HepG2 (cell line): ENCODE data around the gene ZC3H7B. TPM values are rescaled to one million over a fixed set of nuclear protein-coding genes. Genes with fewer than 3 reads are reported as not detected.
A peak's percentile ranks its signal among the peaks of the same experiment; 100 is the strongest.

Experiments used
- BHLHE40 ChIP-seq: IDR thresholded peaks from 2 replicates; pipeline ENCODE4 v1.6.1; 2011; ENCODE audit warnings: low read length, improper control_type of control experiment
- EP300 ChIP-seq, 3 experiments: sonication (generic) in 1 of 3; formaldehyde crosslinking in 1 of 3; IDR thresholded peaks; 2 replicates each; pipeline versions ENCODE4 v1.5.1 to v1.6.1; 2011 to 2020; ENCODE audit warnings: low read depth in 2 of 3, low read length in 2 of 3, borderline replicate concordance in 1 of 3, improper control_type of control experiment in 1 of 3, mild to moderate bottlenecking in 1 of 3, missing genetic modification reagents in 1 of 3, moderate library complexity in 1 of 3
- KMT2B ChIP-seq: IDR thresholded peaks from 2 replicates; pipeline ENCODE4 v1.6.1; 2016; ENCODE audit warnings: missing genetic modification reagents, missing compliant biosample characterization
- MATR3 ChIP-seq: sonication (generic); formaldehyde crosslinking; IDR thresholded peaks from 2 replicates; pipeline ENCODE4 v1.4.0; 2020; ENCODE audit warnings: missing genetic modification reagents
- MTF1 ChIP-seq: sonication (generic); formaldehyde crosslinking; IDR thresholded peaks from 2 replicates; pipeline ENCODE4 v1.5.0; 2020; ENCODE audit warnings: missing genetic modification reagents
- PCBP1 ChIP-seq: fragments of 200-400 bp; formaldehyde crosslinking; IDR thresholded peaks from 2 replicates; pipeline ENCODE4 v1.6.1; 2017; ENCODE audit warnings: mild to moderate bottlenecking, low read depth, low read length, borderline replicate concordance
- SALL1 ChIP-seq: sonication (generic); formaldehyde crosslinking; IDR thresholded peaks from 2 replicates; pipeline ENCODE4 v1.8.0; 2022; ENCODE audit warnings: mild to moderate bottlenecking, missing genetic modification reagents
- YY1 ChIP-seq: IDR thresholded peaks from 2 replicates; pipeline ENCODE4 v1.6.1; 2011; ENCODE audit warnings: low read length, low read depth, moderate library complexity, mild to moderate bottlenecking; ENCODE audit not compliant: insufficient read depth, insufficient replicate concordance
- ZFX ChIP-seq: sonication (generic); formaldehyde crosslinking; IDR thresholded peaks from 2 replicates; pipeline ENCODE4 v1.4.0; 2020; ENCODE audit warnings: mild to moderate bottlenecking, low read depth, missing genetic modification reagents, moderate library complexity
- ZNF350 ChIP-seq: sonication (generic); formaldehyde crosslinking; IDR thresholded peaks from 2 replicates; pipeline ENCODE4 v1.4.0; 2020; ENCODE audit warnings: mild to moderate bottlenecking, low read depth, missing genetic modification reagents, borderline replicate concordance
- ZNF549 ChIP-seq: sonication (generic); formaldehyde crosslinking; IDR thresholded peaks from 2 replicates; pipeline ENCODE4 v1.5.0; 2020; ENCODE audit warnings: missing genetic modification reagents
- ZNF674 ChIP-seq: sonication (generic); formaldehyde crosslinking; IDR thresholded peaks from 2 replicates; pipeline ENCODE4 v1.5.0; 2020; ENCODE audit warnings: low read depth, mild to moderate bottlenecking, missing genetic modification reagents
- ZNF703 ChIP-seq: sonication (generic); formaldehyde crosslinking; IDR thresholded peaks from 2 replicates; pipeline ENCODE4 v1.5.1; 2020; ENCODE audit warnings: missing genetic modification reagents, mild to moderate bottlenecking, moderate library complexity, borderline replicate concordance
- polyA plus RNA-seq, 8 experiments: library from polyadenylated mRNA; depleted of rRNA in 3 of 8; stranded (reverse) in 7 of 8; unstranded in 1 of 8; fragments of >200 nt; fragmentation: Illumina TruSeq in 4 of 8; extraction: Trizol in 4 of 8; gene quantifications; 2 replicates each; pipeline versions ENCODE4 v1.2.1 to v1.2.3, GENCODE V29; 2011 to 2016; ENCODE audit warnings: low read depth in 4 of 8, missing spikeins in 1 of 8, mixed read lengths in 1 of 8; ENCODE audit not compliant: insufficient read depth in 1 of 8
- total RNA-seq, 5 experiments: library from RNA; depleted of rRNA; stranded (reverse); fragments of >200 nt; fragmentation: Illumina TruSeq; extraction: Trizol; gene quantifications; 2 replicates each; pipeline ENCODE4 v1.2.3, GENCODE V29; 2016; ENCODE audit warnings: low read depth in 1 of 5
- TF ChIP-seq, protein P1 (sequence below): sonication (generic); formaldehyde crosslinking; IDR thresholded peaks from 2 replicates; pipeline ENCODE4 v1.4.0; 2020; ENCODE audit warnings: mild to moderate bottlenecking, missing genetic modification reagents
- TF ChIP-seq, protein P2 (sequence below): IDR thresholded peaks from 2 replicates; pipeline ENCODE4 v1.4.0; 2020; ENCODE audit warnings: mild to moderate bottlenecking, missing genetic modification reagents
- TF ChIP-seq, protein P3 (sequence below): sonication (generic); formaldehyde crosslinking; IDR thresholded peaks from 2 replicates; pipeline ENCODE4 v1.9.0; 2022; ENCODE audit warnings: missing genetic modification reagents, mild to moderate bottlenecking, borderline replicate concordance
- TF ChIP-seq, protein P4 (sequence below): sonication (generic); formaldehyde crosslinking; IDR thresholded peaks from 2 replicates; pipeline ENCODE4 v1.8.1; 2023; ENCODE audit warnings: missing genetic modification reagents, mild to moderate bottlenecking, borderline replicate concordance
- TF ChIP-seq, protein P5 (sequence below): sonication (generic); formaldehyde crosslinking; IDR thresholded peaks from 2 replicates; pipeline ENCODE4 v1.8.0; 2022; ENCODE audit warnings: missing genetic modification reagents, mild to moderate bottlenecking, inconsistent platforms, borderline replicate concordance

ZC3H7B gene
- total and polyA plus RNA-seq, 2 of the 13 experiments (the other 11 are each of a cell fraction or from before 2014, with no cell fraction given) = 26.4 to 37.2 TPM

DNA sequence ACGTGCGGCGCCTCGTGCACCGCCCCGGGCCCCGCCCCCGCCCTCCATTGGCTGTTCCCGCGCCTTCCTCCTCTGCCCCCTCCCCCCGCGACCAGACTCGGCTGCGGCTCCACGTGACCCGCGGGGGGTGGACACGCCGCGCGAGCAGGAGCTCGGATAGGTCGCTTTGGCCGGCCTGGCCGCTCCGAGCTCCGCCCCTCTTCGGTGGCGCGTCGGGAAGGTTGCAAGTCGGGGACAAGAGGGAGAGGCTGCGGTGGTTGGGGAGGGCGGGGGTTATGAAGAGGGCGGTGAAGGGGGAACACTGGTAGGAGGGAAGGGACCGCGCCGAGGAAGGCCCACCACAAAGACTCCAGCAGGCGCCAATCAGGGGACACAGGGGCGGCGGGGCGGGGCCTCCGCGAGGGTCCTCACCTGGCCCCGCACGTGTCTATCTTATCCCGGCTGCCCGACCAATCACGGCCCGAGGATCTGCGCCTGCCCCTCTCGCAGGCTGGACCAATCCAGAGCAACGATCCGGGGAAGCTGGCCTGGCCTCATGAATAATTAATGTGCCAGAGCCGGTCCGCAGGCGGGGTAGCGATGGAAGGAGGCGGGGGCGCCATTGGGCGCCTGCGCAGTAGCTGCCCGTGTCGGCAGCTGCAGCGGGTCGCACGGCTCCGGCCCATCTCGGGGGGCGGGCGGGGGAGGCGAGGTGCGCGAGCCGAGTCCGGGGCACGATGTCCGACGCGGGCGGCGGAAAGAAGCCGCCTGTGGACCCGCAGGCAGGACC lies 80.2 kb downstream of the ZC3H7B start, which contains the start of gene TEF (continued):
- TF ChIP-seq YY1 (peak; percentile 15), BHLHE40 (peak; percentile 66), EP300 (IDR thresholded peaks at IDR 0.05; ENCODE audit: low read depth in 2 of 2, low read length in 2 of 2) (0 out of 4 replicates have a peak, but pooled peaks of 1 of the 2 experiments have one; percentile 29), EP300 (CRISPR knock-in tag; IDR thresholded peaks at IDR 0.05; ENCODE audit: borderline replicate concordance) (no peak), SALL1 (peak; percentile 14; the same call in 1 of the 2 replicates), ZNF703 (CRISPR knock-in tag) (no peak), KMT2B (CRISPR knock-in tag) (0 out of 2 replicates have a peak, but pooled peaks have one; percentile 2), MTF1 (CRISPR knock-in tag) (no peak), ZNF674 (no peak), ZNF549 (CRISPR knock-in tag) (no peak), ZFX (CRISPR knock-in tag) (peak; percentile 32; the same call in 1 of the 2 replicates), ZNF350 (CRISPR knock-in tag) (no peak), MATR3 (CRISPR knock-in tag) (no peak), PCBP1 (0 out of 2 replicates have a peak, but pooled peaks have one; percentile 33)
- TF ChIP-seq, protein P1, sequence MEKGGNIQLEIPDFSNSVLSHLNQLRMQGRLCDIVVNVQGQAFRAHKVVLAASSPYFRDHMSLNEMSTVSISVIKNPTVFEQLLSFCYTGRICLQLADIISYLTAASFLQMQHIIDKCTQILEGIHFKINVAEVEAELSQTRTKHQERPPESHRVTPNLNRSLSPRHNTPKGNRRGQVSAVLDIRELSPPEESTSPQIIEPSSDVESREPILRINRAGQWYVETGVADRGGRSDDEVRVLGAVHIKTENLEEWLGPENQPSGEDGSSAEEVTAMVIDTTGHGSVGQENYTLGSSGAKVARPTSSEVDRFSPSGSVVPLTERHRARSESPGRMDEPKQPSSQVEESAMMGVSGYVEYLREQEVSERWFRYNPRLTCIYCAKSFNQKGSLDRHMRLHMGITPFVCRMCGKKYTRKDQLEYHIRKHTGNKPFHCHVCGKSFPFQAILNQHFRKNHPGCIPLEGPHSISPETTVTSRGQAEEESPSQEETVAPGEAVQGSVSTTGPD = no peak
- TF ChIP-seq, protein P2, sequence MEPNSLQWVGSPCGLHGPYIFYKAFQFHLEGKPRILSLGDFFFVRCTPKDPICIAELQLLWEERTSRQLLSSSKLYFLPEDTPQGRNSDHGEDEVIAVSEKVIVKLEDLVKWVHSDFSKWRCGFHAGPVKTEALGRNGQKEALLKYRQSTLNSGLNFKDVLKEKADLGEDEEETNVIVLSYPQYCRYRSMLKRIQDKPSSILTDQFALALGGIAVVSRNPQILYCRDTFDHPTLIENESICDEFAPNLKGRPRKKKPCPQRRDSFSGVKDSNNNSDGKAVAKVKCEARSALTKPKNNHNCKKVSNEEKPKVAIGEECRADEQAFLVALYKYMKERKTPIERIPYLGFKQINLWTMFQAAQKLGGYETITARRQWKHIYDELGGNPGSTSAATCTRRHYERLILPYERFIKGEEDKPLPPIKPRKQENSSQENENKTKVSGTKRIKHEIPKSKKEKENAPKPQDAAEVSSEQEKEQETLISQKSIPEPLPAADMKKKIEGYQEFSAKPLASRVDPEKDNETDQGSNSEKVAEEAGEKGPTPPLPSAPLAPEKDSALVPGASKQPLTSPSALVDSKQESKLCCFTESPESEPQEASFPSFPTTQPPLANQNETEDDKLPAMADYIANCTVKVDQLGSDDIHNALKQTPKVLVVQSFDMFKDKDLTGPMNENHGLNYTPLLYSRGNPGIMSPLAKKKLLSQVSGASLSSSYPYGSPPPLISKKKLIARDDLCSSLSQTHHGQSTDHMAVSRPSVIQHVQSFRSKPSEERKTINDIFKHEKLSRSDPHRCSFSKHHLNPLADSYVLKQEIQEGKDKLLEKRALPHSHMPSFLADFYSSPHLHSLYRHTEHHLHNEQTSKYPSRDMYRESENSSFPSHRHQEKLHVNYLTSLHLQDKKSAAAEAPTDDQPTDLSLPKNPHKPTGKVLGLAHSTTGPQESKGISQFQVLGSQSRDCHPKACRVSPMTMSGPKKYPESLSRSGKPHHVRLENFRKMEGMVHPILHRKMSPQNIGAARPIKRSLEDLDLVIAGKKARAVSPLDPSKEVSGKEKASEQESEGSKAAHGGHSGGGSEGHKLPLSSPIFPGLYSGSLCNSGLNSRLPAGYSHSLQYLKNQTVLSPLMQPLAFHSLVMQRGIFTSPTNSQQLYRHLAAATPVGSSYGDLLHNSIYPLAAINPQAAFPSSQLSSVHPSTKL = no peak; the same call in 1 of the 2 replicates
- TF ChIP-seq, protein P3, sequence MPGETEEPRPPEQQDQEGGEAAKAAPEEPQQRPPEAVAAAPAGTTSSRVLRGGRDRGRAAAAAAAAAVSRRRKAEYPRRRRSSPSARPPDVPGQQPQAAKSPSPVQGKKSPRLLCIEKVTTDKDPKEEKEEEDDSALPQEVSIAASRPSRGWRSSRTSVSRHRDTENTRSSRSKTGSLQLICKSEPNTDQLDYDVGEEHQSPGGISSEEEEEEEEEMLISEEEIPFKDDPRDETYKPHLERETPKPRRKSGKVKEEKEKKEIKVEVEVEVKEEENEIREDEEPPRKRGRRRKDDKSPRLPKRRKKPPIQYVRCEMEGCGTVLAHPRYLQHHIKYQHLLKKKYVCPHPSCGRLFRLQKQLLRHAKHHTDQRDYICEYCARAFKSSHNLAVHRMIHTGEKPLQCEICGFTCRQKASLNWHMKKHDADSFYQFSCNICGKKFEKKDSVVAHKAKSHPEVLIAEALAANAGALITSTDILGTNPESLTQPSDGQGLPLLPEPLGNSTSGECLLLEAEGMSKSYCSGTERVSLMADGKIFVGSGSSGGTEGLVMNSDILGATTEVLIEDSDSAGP (CRISPR knock-in tag) = peak; percentile 8; the same call in 1 of the 2 replicates
- TF ChIP-seq, protein P4, sequence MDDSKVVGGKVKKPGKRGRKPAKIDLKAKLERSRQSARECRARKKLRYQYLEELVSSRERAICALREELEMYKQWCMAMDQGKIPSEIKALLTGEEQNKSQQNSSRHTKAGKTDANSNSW (CRISPR knock-in tag) = no peak
- TF ChIP-seq, protein P5, sequence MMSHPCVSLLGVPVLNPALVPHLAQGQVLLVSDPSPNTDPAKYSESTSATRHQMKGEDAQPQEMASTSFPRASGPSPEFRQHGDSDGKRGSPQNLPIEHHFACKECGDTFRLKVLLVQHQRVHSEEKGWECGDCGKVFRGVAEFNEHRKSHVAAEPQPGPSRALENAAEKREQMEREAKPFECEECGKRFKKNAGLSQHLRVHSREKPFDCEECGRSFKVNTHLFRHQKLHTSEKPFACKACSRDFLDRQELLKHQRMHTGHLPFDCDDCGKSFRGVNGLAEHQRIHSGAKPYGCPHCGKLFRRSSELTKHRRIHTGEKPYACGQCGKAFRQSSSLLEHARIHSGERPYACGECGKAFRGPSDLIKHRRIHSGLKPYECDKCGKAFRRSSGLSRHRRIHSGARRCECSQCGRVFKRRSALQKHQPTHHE (CRISPR knock-in tag) = peak; percentile 85
